Measurements from ENCODE around the gene RPL22.

GRCh38 chr1:6199298-6200187 lies at the start of gene RPL22:
- TF ChIP-seq MAZ (IDR thresholded peaks at IDR 0.05; ENCODE audit: borderline replicate concordance, low read depth, low read length) (no peak; the same call in 1 of the 2 replicates), POLR2A (IDR thresholded peaks at IDR 0.05; ENCODE audit: low read depth, low read length) (peak; percentile 86), CTCF (conservative IDR thresholded peaks at IDR 0.05; ENCODE audit: low read depth, low read length) (no peak), MAFK (IDR thresholded peaks at IDR 0.05; ENCODE audit: low read depth, low read length) (no peak), RFX5 (IDR thresholded peaks at IDR 0.05; ENCODE audit: low read depth, low read length) (no peak)

All from IMR-90 (cell line).